ENCODE measurements around the gene CHMP2B.
"Not testable (repeated sequence)": the region's sequence is repeated elsewhere in the genome, so short reads cannot be mapped to it uniquely, and the experiment has no call there.

Gene CHMP2B

GRCh38 chr3:87270908-87271700 lies 44.0 kb downstream of the CHMP2B start:
- no peak for TF ChIP-seq CTCF (IDR thresholded peaks at IDR 0.05; ENCODE audit: extremely low read depth, missing control alignments)
- no peak for DNase-seq (ENCODE audit: low spot score)

GRCh38 chr3:87272718-87273341 lies 45.7 kb downstream of the CHMP2B start:
- peak; percentile 9 for DNase-seq (ENCODE audit: low spot score)

DNA sequence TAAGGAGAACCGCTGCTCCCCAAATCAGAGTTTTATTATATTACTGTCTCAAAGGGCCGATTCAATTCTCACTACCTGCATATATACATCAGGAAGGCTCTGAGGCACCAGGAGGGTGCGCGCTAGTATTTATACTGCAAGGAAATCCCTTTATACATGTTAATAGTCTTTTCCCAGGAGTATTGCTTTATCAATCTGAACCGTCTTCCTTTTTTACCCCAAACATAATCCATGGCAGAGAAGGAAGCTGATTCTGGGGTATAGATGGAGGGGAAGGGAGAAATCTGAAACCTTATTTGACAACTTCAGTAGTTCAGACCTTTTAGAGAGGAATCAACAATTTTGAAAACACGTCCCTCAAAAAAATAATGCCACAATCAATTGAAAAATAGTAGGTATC lies 49.4 kb downstream of the CHMP2B start, which contains the start of gene POU1F1:
TSS of gene POU1F1 (minus strand) at position 101 of the 400 bp plus-strand sequence. CDS start 122 bp downstream, outside the sequence.
- no peak for TF ChIP-seq CTCF (IDR thresholded peaks at IDR 0.05; ENCODE audit: extremely low read depth, missing control alignments)
- no peak for DNase-seq (ENCODE audit: low spot score)

More at GRCh38 chr3:87272718-87273341, 45.7 kb downstream of the CHMP2B start:
- TF ChIP-seq CTCF (IDR thresholded peaks at IDR 0.05; ENCODE audit: extremely low read depth, missing control alignments), result no peak

DNA sequence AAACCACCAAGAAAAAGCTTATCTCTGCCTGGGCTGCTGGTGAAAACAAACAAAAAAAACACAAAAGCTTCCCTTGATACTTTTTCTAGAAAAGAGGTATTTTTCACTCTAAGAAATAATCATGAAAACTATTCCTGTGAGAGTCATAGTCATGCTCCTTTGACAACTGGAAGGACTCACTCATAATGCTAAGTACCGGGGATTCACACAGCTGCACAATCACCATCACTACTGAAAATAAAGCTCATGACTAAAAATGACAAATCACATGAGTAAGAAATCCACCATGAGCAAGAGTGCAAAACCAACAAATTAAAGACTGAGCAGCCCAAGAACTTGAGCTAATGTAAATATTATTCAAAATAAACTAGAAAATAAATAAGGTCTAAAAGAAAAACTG lies 59.9 kb downstream of the CHMP2B start:
- TF ChIP-seq CTCF (IDR thresholded peaks at IDR 0.05; ENCODE audit: extremely low read depth, missing control alignments), result no peak
- DNase-seq (ENCODE audit: low spot score), result peak; percentile 2

DNA sequence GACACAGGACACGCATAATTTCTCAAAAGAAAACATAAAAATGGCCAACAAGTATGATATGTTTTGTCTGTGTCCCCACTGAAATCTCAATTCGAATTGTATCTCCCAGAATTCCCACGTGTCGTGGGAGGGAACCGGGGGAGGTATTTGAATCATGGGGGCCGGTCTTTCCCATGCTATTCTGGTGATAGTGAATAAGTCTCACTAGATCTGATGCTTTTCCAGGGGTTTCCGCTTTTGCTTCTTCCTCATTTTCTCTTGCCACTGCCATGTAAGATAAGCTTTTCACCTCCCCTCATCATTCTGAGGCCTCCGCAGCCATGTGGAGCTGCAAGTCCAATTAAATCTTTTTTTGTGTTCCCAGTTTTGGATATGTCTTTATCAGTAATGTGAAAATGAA lies 61.3 kb downstream of the CHMP2B start:
- no peak for DNase-seq (ENCODE audit: low spot score)
- no peak for TF ChIP-seq CTCF (IDR thresholded peaks at IDR 0.05; ENCODE audit: extremely low read depth, missing control alignments)

DNA sequence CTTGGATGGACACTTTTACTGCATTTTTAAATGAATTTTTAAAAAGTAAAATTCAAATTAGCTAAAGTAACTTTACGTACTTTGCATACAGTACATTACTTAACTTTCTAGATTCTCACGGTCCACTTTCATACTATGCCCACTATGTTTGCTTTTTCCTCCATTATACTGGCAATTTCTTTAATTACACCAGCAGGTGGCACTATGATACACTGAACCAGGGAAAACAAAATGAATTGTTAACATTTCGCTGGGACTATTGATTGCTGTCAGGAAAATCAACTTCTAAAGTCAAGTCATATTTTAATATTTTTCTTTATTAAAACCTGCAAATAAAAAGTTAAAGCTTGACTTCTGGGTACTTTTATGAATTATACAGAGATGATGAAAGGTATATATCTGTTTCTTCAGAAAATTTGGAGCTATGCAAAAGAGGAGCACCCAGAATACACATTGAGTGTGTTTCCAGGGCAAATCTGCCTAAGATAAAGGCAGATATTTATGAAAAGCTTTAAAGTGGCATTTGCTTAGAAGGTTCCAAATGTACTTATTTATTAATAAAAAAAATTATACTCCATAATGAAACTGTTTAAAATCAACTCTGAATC lies 71.1 kb downstream of the CHMP2B start:
- peak; percentile 16 for DNase-seq (ENCODE audit: low spot score)
- peak; percentile 24 for TF ChIP-seq CTCF (IDR thresholded peaks at IDR 0.05; ENCODE audit: extremely low read depth, missing control alignments)

DNA sequence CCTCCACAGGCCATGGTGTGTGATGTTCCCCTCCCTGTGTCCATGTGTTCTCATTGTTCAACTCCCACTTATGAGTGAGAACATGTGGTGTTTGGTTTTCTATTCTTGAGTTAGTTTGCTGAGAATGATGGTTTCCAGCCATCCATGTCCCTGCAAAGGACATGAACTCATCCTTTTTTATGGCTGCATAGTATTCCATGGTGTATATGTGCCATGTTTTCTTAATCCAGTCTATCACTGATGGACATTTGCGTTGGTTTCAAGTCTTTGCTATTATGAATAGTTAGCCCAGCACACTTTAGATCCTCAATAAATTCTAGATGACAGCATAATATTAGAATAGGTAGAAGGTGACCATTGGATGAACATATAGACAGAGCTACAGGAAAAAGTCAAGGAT lies 77.9 kb downstream of the CHMP2B start:
- DNase-seq (ENCODE audit: low spot score), result not testable (repeated sequence)

Data from GM20000 (cell line).